HG03175 (cell line): ENCODE measurements around the gene COL28A1.
A peak's percentile ranks its signal among the peaks of the same experiment; 100 is the strongest.
"Not testable (repeated sequence)": the region's sequence is repeated elsewhere in the genome, so short reads cannot be mapped to it uniquely, and the experiment has no call there.

Experiments
- ATAC-seq: cut with Tn5 transposase; IDR thresholded peaks from one replicate; pipeline ENCODE4 v1.9.1; 2021; ENCODE audit warnings: mild to moderate bottlenecking, moderate library complexity; ENCODE audit not compliant: unreplicated experiment

COL28A1 gene

DNA sequence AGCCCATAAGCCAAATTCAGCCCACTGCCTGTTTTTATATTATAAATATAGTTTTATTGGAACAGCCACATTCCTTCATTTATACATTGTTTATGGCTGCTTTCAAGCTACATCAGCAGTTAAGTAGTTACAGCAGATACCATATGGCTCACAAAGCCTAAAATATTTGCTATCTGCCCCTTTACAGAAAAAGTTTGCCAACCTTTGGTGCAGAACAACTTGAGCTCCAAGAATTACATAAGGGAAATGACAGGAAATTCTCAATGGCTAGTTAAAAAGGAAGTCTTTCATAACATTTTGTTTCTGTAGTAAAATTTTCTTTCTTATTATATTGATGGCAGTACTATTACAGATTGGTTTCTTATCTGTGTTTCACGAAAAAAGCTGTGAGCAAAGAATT, 59.3 kb downstream of the COL28A1 start:
- no peak for ATAC-seq

DNA sequence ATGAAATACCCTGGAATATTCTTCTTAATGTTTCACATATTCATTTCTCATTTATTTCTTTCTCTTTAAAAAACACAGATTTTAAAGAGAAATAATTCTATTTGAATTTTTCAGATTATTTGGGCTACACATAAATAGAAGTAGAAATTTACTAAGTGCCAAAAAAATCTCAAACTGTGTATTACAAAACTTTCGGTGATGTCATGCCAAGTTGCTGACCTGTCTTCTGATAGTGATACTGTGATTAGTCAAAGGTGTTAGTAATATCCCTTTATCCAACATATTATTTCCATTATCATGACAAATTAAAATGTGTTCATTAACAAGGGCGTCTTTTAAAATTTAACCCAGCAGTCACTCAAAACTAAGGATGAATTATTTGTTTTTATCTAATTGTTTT, 60.1 kb downstream of the COL28A1 start:
- no peak for ATAC-seq

DNA sequence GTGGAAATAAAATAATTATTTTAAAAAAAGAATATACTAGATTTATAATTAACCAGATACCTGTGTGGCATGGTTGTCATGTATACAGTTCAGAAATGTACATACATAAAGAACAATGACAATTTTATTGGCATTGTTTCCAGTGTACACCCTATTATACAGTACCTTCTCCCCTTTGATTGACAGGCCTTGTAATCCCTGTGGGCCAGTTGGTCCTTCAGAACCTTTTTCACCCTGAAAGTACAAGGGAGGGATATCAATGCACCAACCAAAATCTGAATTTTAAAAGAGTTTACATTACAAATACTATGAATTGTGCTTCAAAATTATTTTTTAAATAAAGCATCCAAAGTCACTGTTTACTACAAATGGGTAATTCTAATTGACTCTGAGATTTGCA, 61.2 kb downstream of the COL28A1 start:
- ATAC-seq = no peak

DNA sequence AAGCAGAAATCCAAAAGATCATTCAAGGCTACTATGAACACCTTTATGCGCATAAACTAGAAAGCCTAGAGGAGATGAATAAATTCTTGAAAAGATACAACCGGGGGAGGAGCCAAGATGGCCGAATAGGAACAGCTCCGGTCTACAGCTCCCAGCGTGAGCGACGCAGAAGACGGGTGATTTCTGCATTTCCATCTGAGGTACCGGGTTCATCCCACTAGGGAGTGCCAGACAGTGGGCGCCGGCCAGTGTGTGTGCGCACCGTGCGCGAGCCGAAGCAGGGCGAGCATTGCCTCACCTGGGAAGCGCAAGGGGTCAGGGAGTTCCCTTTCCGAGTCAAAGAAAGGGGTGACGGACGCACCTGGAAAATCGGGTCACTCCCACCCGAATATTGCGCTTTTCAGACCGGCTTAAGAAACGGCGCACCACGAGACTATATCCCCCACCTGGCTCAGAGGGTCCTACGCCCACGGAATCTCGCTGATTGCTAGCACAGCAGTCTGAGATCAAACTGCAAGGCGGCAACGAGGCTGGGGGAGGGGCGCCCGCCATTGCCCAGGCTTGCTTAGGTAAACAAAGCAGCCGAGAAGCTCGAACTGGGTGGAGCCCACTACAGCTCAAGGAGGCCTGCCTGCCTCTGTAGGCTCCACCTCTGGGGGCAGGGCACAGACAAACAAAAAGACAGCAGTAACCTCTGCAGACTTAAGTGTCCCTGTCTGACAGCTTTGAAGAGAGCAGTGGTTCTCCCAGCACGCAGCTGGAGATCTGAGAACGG, 70.5 kb downstream of the COL28A1 start:
- not testable (repeated sequence) for ATAC-seq

DNA sequence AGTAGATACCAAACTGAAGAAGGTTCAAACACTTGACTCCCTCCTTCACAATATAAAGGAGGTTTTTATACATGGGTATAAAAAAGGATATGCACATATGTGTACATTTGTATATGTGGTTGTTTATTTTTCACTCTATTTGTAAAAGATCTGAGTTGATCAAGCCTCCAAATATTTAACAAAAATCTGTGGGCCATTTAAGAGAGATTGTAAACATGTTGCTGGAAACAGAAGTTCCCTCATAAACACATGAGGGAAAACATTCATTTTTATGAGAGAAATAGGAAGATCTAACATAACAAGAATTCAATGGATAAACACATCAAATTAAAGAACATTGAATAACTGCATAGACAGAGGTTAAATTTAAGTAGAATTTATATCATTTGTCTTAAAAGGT, 81.7 kb downstream of the COL28A1 start:
- ATAC-seq = no peak

DNA sequence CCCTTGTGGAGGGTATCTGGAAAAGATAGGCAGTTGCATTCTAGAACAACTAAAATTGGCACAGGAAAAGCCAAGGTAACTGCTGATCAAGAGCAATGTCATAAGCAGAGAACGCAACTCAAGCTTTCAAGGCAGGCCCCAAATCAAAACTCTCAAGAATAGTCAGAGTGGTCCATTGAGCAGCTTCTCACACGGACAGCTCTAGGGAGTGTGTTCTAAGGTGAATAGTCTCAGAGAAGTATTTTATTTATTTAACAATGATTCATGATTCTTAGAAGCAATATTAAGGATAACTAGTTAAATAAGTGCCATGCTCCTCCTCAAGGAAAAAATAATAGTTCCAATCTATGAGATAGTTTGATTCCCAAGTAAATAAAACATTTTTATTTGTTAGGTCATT, 83.0 kb downstream of the COL28A1 start:
- ATAC-seq = no peak

DNA sequence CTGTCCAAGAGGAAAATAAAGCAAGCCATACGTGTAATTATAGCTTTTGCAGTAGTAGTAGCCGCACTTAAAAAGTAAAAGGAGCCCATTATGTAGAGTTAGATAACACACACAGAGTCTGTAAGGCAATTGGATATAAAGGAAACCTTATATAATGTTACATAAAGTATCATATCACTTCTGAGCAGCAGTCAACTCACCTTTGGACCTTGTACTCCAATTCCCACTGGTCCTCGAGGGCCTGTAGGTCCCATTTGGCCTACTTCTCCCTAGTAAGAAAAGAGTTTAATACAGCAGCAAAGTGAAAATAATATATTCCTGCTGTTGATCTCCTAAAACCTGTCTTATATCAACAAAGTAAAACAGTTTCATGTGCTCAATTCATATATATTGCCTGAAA, 83.6 kb downstream of the COL28A1 start:
- ATAC-seq = no peak

DNA sequence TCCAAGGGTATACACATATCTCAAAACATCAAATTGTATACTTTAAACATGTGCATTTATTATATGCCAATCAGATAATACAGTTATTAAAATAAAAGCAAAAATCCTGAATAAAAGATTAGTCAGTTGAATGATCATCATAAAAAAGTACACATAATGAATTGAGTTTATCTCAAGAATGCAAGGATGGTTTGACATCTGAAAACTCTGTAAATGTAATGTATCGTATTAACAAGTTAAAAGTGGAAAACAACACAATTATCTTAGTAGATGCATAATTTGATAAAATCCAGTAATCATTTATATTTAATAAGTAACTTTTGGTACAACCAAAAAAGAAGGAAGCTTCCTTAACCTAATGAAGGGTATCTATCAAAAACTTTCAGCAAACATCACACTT, 86.6 kb downstream of the COL28A1 start:
- ATAC-seq = no peak

DNA sequence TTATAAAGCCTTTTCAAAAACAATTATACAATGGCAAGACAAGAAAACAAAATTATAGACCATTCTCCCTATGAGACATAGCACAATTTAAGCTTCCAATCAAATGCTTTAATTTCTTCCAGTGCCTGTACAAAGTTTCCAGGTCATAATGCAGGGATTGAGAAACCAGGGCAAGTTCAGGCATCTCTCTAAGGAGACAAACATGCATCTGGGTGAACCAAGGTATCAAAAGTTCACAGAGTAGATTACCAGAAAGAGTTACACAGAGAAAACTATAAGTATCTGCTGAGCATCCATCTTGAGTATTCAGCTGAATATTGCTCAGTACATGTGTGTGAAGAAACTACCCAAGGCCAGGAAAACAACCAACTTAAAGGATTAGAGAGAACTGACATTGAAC, 89.1 kb downstream of the COL28A1 start:
- ATAC-seq = no peak

DNA sequence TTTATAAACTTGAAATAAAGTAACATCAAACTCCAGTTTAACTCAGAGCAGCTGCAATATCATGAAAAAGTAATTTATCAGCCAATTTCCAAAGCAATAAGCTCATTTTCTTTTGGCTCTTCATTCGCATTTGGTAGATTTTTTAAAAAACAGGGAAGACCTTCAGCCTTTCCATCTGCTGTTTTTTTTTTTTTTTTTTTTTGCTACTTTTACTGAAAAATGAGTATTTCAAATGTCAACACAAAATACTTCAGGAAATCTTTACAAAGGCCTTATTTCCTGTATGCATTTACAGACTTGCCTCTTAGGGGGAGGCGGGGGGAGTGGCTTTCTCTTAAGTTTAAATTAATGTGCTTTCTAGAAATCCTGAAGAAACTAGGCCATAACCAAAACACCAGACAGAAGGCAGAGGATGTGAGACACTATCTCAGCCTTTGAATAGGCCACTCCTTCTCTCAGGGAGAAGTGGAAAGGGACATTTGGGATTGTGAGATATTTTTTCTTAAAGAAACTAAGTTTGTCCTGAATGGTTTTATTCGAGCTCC, 91.8 kb downstream of the COL28A1 start:
- ATAC-seq = no peak

DNA sequence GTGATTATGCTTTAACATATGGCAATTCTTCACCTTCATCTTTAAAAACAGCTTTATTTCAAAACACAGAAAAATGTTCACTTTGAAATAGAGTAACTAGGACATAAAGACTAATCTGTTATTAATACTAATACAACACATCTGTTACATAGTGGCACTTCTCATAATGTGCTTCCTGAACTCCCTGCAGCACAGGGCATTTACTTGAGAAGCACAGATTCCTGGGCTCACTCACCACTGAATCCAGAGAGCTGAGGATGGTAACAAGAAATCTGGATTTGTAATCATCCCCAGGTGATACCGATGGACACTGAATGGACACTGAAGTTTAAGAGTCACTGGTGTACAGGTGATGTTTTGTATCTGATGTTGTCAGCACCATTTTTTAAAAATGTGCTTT, 96.1 kb downstream of the COL28A1 start:
- ATAC-seq = no peak

DNA sequence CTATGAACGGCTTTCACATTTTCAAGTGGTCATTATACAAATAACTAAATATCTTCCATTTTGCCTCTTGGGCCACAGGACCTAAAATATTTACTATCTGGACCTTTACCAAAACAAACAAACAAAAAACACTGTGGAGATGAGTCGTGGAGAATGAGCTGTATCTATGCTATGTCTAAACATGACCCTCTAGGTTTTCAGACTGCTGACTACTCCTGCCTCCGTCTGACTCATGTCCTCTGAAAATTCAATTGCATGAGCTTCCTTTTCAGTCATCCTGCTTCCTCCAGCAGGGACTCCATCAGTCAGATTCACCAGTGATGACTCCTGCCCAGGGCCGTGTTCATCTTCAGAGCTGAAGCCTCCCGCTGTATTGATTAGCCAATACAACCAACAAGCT, 96.8 kb downstream of the COL28A1 start:
- ATAC-seq = no peak

DNA sequence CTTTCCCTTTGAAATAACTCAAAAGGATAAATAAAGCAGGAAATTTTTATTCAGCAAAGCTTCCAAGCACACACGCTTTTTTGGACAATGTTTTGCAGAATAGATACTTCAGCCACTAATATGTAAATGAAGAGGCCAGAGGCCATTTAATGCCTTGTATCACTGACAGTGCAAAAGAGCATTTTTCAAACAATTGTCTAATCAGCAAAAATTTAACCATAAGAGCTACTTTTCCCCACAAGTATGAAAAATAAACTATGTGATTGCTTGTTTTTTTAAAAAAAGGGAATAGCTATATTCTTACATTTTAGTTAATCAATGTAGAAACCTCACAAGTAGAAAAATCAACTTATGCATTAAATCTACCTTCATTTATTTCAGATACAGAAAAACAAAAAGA, 99.7 kb downstream of the COL28A1 start:
- ATAC-seq = no peak

DNA sequence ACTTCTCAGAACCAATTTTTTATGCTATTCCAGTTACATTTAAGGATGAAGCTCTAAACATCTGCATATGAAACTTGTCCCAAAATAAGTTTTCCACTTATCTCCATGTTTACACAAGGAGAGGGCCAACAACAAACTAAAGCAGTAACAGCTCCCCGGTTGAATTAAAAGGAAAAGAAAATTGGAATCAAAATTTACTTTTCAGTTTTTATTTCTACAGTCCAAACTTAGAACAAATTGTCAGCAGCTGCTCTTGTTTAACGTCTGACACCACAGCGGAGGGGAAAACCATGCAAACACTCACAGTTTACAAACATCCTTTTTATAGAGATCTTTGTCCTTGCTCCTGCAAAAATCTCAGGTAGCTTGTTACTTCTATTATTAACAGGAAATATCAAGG, 101.3 kb downstream of the COL28A1 start:
- ATAC-seq = no peak

DNA sequence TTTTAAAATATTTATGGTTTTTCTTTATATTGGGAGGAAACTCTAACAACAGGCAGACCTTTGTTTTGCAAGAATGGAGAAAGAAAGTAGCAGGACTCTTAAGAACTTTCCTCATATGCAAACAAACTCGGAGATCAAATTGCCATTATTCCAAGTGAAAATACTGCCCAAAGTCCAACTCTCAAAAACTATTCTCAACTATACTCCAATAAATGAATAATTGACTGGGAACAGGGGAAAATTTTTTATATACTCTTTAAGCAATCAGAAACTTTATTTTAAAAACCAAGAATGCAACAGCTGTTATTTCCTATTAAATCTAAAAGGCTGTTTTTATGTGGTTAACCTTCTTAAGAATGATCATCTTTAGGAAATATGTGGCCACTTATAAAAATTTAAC, 101.9 kb downstream of the COL28A1 start:
- ATAC-seq = no peak

DNA sequence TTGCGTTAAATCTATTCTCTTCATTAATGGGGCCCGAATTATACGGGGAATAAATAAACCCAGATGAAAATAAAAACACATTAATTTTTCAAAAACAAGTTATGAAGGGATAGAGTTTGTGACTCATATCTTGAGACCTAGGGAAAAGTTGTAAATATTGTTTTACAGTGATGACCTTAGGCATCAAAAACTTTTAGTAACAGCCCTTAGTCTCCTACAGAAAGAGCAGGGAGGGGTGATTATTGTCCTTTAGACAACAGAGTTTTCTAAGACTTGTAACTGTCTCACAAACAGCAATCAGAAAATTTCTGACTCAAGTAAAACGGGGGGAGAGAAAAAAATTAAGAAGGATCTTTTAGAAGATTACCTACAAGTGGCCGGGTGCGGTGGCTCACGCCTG, 102.7 kb downstream of the COL28A1 start:
- no peak for ATAC-seq

DNA sequence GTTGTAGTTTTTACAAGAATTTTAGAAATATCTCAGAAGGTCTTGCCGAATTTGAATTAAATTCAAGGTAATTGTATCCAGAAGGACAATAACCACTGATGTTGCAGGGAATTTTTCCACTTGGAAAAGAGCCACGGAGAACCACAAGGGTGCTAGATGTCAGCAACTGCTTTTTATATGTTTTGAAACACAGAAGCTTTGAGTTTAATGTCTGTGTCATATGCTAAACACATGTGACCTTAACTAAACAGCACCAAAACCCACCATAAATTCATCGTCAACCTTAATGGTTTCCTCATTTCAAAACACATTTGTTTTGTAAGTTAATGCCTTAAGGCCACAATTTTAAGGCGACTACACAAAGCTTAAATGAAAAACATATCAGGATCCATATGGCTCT, 106.9 kb downstream of the COL28A1 start:
- no peak for ATAC-seq

DNA sequence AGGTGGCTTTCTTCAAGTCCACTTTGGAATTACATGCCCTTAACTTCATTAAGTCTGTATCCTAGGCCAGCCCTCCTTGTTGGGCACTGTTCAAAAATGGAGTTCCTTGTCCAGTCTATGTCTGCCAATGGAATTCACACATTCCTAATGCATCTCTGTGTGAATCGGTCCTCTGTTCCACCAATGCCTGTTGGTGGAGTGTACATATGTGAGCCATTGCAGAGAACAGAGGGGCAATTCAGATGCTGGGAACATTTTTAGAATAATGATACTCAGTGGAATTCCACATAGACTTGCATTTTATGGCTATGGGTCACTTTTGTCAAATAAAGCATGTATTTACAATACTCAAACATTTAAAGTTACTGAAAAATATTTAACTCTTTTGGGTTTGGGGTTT, 108.3 kb downstream of the COL28A1 start:
- no peak for ATAC-seq

DNA sequence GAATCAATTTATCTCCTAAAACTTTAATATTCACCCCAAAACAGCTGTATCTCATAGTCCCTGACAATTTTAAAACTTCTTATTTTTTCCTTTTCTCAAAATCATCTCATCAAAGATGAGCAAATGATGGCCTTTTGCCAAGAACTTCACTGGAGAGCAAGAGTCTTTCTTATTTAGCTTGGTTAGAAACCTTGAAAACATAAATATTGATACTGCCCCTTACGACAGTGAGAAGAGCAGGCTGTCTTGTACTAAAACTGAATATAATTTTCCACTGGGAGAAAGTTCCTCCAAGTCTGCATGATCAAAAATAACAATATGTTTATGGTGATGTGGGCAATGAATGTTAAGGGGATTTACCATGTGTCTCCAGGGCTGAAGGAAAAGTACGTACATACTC, 109.0 kb downstream of the COL28A1 start:
- no peak for ATAC-seq

DNA sequence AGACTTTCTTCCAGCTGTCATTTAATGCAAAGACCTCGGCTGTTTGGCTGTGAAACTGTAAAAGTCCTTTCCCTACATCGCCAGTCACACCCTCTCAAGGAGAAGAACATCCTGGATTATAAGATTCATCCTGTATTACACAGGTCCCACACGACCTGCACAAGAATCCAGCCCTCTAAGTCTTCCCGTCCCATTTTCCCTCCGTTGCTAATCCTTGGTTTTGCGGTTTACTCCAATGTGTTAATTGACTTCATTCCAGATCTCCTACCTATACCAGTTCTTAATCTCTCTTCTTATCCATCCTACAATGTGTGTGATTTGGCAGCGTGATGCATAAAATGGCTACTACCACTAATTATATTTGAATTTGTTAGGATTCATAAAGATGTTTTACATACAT, 110.4 kb downstream of the COL28A1 start:
- ATAC-seq = no peak

DNA sequence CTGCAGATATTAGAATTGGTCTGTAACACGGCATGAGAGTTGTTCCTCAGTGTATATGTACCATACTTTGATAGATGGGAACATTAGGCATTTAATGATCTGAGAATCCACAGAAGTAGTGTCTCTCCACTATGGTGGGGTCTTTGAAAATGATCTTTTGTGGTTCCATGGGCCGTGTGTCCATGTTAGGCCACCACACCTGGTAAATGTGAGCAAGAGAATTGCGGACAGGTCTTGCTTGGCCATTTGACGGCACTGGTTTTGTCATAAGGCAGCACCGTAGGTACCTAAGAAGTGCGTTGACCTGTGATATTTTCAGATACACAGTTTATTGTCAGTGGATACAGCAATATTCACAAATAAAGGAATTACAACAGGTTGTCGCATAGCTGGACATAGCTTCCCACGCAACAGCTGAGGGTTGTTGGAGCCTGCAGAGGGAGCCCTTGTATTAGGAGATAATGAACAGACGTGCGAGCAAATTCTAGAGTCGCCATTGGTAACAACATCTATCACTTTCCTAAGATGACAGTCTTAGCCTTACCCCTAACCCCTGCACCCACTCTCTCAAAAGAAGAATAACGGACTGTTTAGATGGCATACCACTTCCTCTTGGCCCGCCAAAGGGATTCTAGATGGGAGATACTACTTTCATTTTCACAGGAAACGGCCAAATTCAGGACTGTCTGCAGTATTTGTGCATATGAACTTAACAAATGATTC, 111.4 kb downstream of the COL28A1 start:
- ATAC-seq = peak; percentile 80

DNA sequence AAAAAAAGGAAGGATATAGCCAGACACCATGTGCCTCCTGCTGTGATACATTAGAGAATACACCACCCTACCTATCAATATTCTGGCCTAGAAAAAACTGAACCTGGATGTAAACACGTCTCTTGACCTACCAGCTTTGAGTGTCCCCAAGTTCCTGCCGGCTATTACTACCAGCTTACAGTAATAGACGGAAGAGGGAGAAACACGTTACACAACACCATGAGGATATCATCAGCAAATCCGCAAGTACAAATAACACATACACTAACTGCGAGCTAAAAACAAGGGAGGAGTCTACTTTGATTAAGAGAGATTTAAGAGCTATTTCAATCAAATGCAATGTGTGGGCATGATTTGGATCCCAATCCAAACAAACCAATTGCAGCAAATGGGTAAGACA, 113.0 kb downstream of the COL28A1 start:
- ATAC-seq = no peak
